Tibial artery (tissue), 4 donors: ENCODE data around the gene ZNF622.

ENCODE experiments used
- DNase-seq, 2 donors: peaks; one replicate each; pipeline ENCODE4 v3.0.0-alpha.2; 2019
- H3K27ac ChIP-seq, 2 donors: fragments of 200-600 bp; sonication (generic) in 1 of 2; 1 replicate in 1 of 2; 2 replicates in 1 of 2; pipeline ENCODE4 v1.5.1; 2018 to 2019; ENCODE audit warnings: mild to moderate bottlenecking in 1 of 2
- H3K27me3 ChIP-seq, 2 donors: fragments of 200-600 bp; sonication (generic) in 1 of 2; one replicate each; pipeline versions ENCODE4 v1.5.1 to v1.6.0; 2016 to 2019
- H3K36me3 ChIP-seq, 3 donors: fragments of 200-600 bp; sonication (generic) in 2 of 3; one replicate each; pipeline ENCODE4 v1.5.1; 2016 to 2019; ENCODE audit warnings: mild to moderate bottlenecking in 2 of 3
- H3K4me1 ChIP-seq, 4 donors: fragments of 200-600 bp; sonication (generic) in 2 of 4; 1 replicate in 3 of 4; 2 replicates in 1 of 4; pipeline ENCODE4 v1.5.1; 2016 to 2019
- H3K4me3 ChIP-seq, 2 donors: fragments of 200-600 bp; sonication (generic) in 1 of 2; 1 replicate in 1 of 2; 2 replicates in 1 of 2; pipeline ENCODE4 v1.5.1; 2018 to 2019; ENCODE audit warnings: mild to moderate bottlenecking in 2 of 2
- H3K9me3 ChIP-seq, 3 donors: fragments of 200-600 bp; sonication (generic) in 1 of 3; one replicate each; pipeline ENCODE4 v1.5.1; 2016 to 2019
- CTCF ChIP-seq, 2 experiments: fragments of 200-600 bp in 1 of 2; fragments of 450-650 bp in 1 of 2; IDR thresholded peaks; one replicate each; pipeline ENCODE4 v1.5.1; 2017 to 2019; ENCODE audit warnings: antibody characterized with exemption in 2 of 2, mild to moderate bottlenecking in 1 of 2, moderate library complexity in 1 of 2
- intact Hi-C: fragments of 100-400 bp; cut with DNase I; formaldehyde crosslinking; loops from one replicate; pipeline ENCODE4 v1.15.0; 2023; ENCODE audit warnings: low total_unique reads

Gene ZNF622

DNA sequence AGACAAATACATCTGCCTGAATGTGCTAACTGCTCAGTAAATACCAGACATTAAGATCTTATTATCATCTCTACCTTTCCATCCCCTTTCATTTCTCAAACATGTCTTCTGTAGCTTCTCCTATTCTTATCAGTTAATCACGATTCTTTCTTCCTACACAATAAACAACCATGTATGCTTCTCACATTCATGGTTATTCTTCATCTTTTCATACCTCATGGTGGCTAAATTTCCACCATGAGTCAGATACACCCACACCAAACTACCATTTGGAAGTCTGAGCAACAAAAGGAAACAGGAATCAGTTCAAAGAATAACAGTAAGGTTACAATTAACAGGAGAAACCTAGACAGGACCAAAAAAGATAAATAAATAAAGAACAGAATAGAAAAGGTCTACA lies 7.7 kb downstream of the ZNF622 start:
- H3K36me3 ChIP-seq, result peaks cover 47 to 83% (median 65%) of the 10 kb centered on the region in 3 donors
- no peak for TF ChIP-seq CTCF (IDR thresholded peaks at IDR 0.05)
- H3K4me3 ChIP-seq, result no peak overlapping the region
- no peaks in the 10 kb centered on the region for H3K27me3 ChIP-seq
- no peak overlapping the region for H3K27ac ChIP-seq
- H3K9me3 ChIP-seq, result no peaks in the 10 kb centered on the region
- DNase-seq, result no peak
- peaks cover 0 to 29% (median 23%) of the 10 kb centered on the region in 4 donors for H3K4me1 ChIP-seq
- intact Hi-C loops, result no loop called here

DNA sequence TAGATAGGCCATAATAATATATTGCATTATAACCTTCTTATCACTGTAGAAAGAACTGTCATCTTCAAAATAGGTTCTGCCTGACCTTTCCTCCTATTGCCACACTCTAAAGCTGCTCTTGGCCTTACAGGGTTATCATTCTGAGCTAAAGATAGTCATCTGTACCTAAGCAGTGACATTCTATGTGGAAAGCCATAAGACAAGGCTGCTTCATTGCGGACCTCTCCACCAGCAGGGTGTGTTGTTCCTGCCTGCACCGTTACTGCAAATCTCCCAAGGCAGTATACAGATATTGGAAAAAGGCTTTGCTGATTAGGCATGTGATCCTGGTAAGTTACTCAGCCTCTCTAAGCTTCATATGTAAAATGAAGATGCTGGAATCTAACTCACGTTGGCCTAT lies 8.1 kb downstream of the ZNF622 start:
- intact Hi-C loops, result no loop called here
- H3K4me3 ChIP-seq, result no peak overlapping the region
- H3K27ac ChIP-seq, result no peak overlapping the region
- H3K27me3 ChIP-seq, result no peaks in the 10 kb centered on the region
- peaks cover 47 to 83% (median 65%) of the 10 kb centered on the region in 3 donors for H3K36me3 ChIP-seq
- no peaks in the 10 kb centered on the region for H3K9me3 ChIP-seq
- H3K4me1 ChIP-seq, result peaks cover 0 to 26% (median 21%) of the 10 kb centered on the region in 4 donors
- no peak for DNase-seq
- TF ChIP-seq CTCF (IDR thresholded peaks at IDR 0.05), result no peak

DNA sequence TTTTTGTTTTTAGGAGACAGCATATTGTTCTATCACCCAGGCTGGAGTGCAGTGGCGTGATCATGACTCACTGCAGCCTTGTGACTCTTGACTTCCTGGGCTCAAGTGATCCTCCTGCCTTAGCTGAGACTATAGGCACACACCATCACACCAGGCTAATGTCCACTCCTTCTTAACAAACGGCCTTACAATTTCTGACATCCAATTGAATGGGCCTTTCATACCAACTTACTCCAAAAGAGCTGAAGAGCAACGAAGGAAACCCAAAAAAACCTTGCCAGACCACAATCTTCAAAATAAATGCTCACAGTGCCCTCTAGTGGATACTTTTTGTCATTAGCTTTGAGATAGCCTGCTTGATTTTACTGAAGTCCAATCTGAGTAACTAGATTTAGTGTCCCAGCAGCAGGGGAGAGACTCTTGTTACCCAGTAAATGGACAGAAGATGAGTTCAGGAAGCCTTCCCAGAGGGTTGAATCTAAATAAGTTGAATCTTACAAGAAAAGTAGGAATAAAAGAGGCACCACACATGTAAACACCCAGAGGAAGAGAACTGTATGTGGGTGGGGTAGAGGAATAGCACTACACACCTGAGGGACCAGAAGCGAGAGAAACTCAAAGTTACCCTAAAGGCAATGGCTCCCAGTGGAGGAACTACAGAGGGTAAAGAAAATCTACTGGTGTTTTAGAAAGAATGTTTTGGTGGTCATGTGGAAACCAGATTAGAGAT lies 9.3 kb downstream of the ZNF622 start:
- Histone ChIP-seq H3K27ac (peak overlapping the region in 1 of 2 donors; percentile 5), H3K36me3 (peaks cover 47 to 83% (median 65%) of the 10 kb centered on the region in 3 donors), H3K27me3 (no peaks in the 10 kb centered on the region), H3K9me3 (no peaks in the 10 kb centered on the region), H3K4me3 (no peak overlapping the region), H3K4me1 (peaks cover 0 to 16% (median 10%) of the 10 kb centered on the region in 4 donors)
- TF ChIP-seq CTCF (IDR thresholded peaks at IDR 0.05), result peak; percentile 51 to 57
- intact Hi-C loops, result no loop called here
- DNase-seq, result peak in 1 of 2 donors; percentile 43

DNA sequence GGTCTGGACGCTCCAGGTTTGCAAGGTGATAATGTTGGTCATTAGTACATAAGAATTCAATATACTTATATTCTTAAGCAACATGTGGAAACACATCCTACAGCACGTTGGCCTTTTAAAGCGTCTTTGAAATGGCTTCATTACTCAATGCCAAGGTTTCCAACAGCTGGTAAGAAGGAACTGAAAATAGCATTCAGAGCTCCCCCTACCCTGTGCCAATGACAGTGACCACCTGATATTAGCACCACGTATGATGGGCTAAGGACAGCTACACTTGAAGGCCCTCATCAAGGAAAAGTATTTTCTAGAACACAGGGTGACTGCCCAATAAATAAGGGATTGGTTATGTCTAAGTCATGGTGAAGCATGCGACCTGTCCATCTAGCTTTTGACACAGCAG lies 9.9 kb downstream of the ZNF622 start:
- Histone ChIP-seq H3K36me3 (peaks cover 49 to 83% (median 65%) of the 10 kb centered on the region in 3 donors), H3K4me1 (peaks cover 0 to 11% (median 6%) of the 10 kb centered on the region in 4 donors), H3K4me3 (no peak overlapping the region), H3K27ac (no peak overlapping the region), H3K27me3 (no peaks in the 10 kb centered on the region), H3K9me3 (no peaks in the 10 kb centered on the region)
- no peak for TF ChIP-seq CTCF (IDR thresholded peaks at IDR 0.05)
- DNase-seq, result no peak
- intact Hi-C loops, result no loop called here

GRCh38 chr5:16454686-16455085 lies 10.9 kb downstream of the ZNF622 start:
- H3K27ac ChIP-seq, result no peak overlapping the region
- no peak for TF ChIP-seq CTCF (IDR thresholded peaks at IDR 0.05)
- no peak for DNase-seq
- H3K9me3 ChIP-seq, result no peaks in the 10 kb centered on the region
- H3K36me3 ChIP-seq, result peaks cover 53 to 83% (median 72%) of the 10 kb centered on the region in 3 donors
- H3K27me3 ChIP-seq, result no peaks in the 10 kb centered on the region
- peaks cover 0 to 11% (median 6%) of the 10 kb centered on the region in 4 donors for H3K4me1 ChIP-seq
- no peak overlapping the region for H3K4me3 ChIP-seq
- intact Hi-C loops, result no loop called here
